Memory B cell (primary cell): ENCODE results near the gene CDC42BPA.
"Not testable (repeated sequence)": the region's sequence is repeated elsewhere in the genome, so short reads cannot be mapped to it uniquely, and the experiment has no call there.

Experiments used
- ATAC-seq: fragments of 150-1000 bp; cut with Tn5 transposase; 2 replicates; pipeline ENCODE4 v1.10.0; 2021; ENCODE audit warnings: low read depth, mild to moderate bottlenecking, moderate library complexity
- DNase-seq, 2 donors: peaks; one replicate each; pipeline ENCODE4 v3.0.0; 2022; ENCODE audit warnings: low spot score in 2 of 2
- H3K27ac Mint-ChIP-seq: one replicate; pipeline ENCODE4 v1.8.0; 2022; ENCODE audit warnings: mild to moderate bottlenecking, moderate library complexity, mixed read lengths
- H3K27me3 Mint-ChIP-seq: one replicate; pipeline ENCODE4 v1.8.0; 2022; ENCODE audit warnings: mixed read lengths
- H3K36me3 Mint-ChIP-seq: one replicate; pipeline ENCODE4 v1.8.0; 2022; ENCODE audit warnings: mild to moderate bottlenecking, mixed read lengths
- H3K4me1 Mint-ChIP-seq: one replicate; pipeline ENCODE4 v1.8.0; 2022; ENCODE audit warnings: mixed read lengths
- H3K4me3 Mint-ChIP-seq: one replicate; pipeline ENCODE4 v1.8.0; 2022; ENCODE audit warnings: mild to moderate bottlenecking, moderate library complexity, mixed read lengths
- H3K9me3 Mint-ChIP-seq: one replicate; pipeline ENCODE4 v1.8.0; 2022; ENCODE audit warnings: mixed read lengths

Gene CDC42BPA

DNA sequence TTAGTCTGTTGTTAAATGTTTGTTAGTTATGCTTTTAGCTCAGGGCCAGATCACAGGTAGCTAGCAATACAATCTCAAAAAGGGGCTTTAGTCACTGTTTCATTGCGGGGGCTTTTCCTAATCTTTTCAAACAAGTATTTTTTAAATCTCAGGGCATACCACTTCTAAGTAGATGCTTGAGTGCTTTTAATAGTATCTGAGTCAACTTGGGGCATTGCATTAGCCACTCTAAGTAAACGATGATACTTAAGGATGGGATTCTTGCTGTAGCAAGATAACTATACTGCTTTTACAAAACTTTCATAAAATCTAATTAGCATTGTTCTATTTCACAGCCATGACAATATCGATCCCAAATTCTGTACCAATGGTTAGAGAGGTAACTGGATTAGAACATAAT, 11.6 kb downstream of the CDC42BPA start:
- ATAC-seq (no peak), DNase-seq (no peak)
- no peaks in the 10 kb centered on the region for H3K4me1 Mint-ChIP-seq
- no peaks in the 10 kb centered on the region for H3K9me3 Mint-ChIP-seq
- no peak overlapping the region for H3K27ac Mint-ChIP-seq
- H3K27me3 Mint-ChIP-seq: peaks cover 9% of the 10 kb centered on the region
- H3K4me3 Mint-ChIP-seq: no peak overlapping the region
- H3K36me3 Mint-ChIP-seq: no peaks in the 10 kb centered on the region

DNA sequence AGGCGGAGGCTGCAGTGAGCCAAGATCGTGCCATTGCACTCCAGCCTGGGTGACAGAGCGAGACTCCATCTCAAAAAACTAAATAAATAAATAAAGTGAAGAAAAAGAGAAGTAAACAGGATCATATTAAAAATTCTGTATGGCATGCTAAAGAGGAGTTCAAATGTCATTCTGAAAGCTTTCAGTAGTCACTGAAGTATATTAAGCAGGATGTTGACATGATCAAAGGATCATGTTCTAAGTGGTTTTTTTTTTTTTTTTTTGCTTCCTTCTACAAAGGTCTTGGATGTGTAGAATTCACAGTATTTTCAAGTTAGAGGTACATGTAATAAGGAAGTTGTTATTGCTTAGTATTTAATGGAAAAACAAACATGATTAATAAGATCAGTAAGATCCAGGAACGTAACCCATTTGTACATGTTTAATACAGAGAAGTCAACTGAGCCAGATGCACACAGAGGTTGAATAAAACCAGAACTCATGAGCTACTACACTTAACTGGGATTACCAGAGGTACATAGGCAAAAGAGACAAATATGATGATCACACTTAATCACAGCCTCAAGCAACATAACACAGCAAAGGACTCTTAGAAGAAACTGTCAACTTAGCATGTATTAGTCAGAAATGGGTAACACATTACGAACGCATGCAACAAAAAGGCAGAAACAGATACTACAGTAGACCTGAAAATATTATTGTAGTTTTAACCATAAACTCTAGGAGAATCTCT, 12.2 kb downstream of the CDC42BPA start:
- Mint-ChIP-seq H3K4me1 (no peaks in the 10 kb centered on the region), H3K27me3 (peaks cover 8% of the 10 kb centered on the region), H3K4me3 (no peak overlapping the region), H3K27ac (no peak overlapping the region), H3K9me3 (no peaks in the 10 kb centered on the region), H3K36me3 (no peaks in the 10 kb centered on the region)
- ATAC-seq: no peak
- DNase-seq: no peak

- Mint-ChIP-seq H3K27ac (no peak overlapping the region), H3K4me3 (no peak overlapping the region), H3K27me3 (peaks cover 4% of the 10 kb centered on the region), H3K36me3 (no peaks in the 10 kb centered on the region), H3K9me3 (no peaks in the 10 kb centered on the region), H3K4me1 (no peaks in the 10 kb centered on the region)
- ATAC-seq (no peak), DNase-seq (no peak)
These were observed 13.6 kb downstream of the CDC42BPA start for GRCh38 chr1:227304665-227305064.

DNA sequence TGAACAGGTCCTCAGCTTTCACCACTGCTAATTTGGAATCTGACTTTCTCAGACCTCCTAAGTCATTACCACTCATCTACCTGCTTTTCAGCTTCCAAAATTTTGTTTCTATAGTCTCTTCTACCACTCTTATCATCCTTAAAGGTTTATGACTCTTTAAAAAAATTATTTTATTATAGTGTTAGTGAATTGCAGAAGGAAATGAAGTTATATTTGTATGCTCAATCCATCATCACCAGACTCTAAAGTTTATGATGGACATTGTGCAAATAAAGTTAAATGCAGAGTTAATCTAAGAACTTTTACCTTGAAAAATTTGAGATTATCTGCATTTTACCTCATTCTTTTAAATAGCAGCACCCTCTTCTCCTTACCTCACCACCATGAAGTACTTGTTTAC, 14.6 kb downstream of the CDC42BPA start:
- H3K27me3 Mint-ChIP-seq: peaks cover 4% of the 10 kb centered on the region

GRCh38 chr1:227300682-227301081, 17.6 kb downstream of the CDC42BPA start:
- Mint-ChIP-seq H3K27me3 (peaks cover 1% of the 10 kb centered on the region), H3K4me1 (no peaks in the 10 kb centered on the region), H3K9me3 (no peaks in the 10 kb centered on the region), H3K27ac (no peak overlapping the region), H3K36me3 (no peaks in the 10 kb centered on the region), H3K4me3 (no peak overlapping the region)
- no peak for ATAC-seq
- no peak for DNase-seq

More for the DNA sequence above, 14.6 kb downstream of the CDC42BPA start:
- no peak for ATAC-seq
- no peak for DNase-seq
- no peaks in the 10 kb centered on the region for H3K36me3 Mint-ChIP-seq
- H3K4me1 Mint-ChIP-seq: no peaks in the 10 kb centered on the region
- H3K4me3 Mint-ChIP-seq: no peak overlapping the region
- H3K27ac Mint-ChIP-seq: no peak overlapping the region
- no peaks in the 10 kb centered on the region for H3K9me3 Mint-ChIP-seq

DNA sequence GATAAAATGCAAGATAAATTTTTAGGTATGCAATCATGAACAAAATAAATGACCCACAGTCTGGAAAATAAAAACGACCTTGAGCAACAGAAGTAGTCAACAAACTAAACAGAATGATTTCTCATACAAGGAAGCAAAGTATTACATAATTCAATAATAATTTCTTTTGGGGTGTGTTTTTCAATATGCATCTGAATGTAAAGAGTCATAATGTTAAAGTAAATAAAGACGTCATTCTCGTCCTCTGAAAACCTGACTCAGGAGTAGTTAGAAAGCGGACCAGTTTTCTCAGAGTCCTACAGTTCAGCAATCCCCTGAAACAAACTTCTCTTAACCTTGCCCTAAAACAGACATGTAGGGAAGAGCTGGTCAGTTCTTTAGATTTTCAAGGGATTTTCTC, 18.6 kb downstream of the CDC42BPA start:
- Mint-ChIP-seq H3K27me3 (no peaks in the 10 kb centered on the region), H3K36me3 (no peaks in the 10 kb centered on the region), H3K9me3 (no peaks in the 10 kb centered on the region), H3K27ac (no peak overlapping the region), H3K4me1 (no peaks in the 10 kb centered on the region), H3K4me3 (no peak overlapping the region)
- ATAC-seq: no peak
- no peak for DNase-seq

DNA sequence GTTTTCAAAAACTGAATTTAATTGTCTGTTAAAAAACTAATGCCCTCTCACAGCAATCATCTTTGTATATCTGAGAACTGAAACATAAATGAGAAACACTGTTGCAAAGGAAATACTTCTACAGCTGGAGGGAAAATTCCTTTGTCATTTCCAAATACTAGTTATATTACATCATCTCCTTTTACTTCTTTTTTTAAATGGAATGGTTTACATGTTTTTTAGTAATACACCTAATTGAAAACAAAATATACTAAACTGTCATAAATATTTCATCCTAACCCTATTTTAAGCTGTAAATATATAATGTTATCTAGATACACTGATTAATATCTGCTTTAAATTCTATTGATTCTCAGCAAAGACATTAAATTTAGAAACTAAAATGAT, 19.1 kb downstream of the CDC42BPA start:
- Mint-ChIP-seq H3K4me1 (no peaks in the 10 kb centered on the region), H3K36me3 (no peaks in the 10 kb centered on the region), H3K9me3 (no peaks in the 10 kb centered on the region), H3K27ac (no peak overlapping the region), H3K4me3 (no peak overlapping the region), H3K27me3 (no peaks in the 10 kb centered on the region)
- DNase-seq (no peak), ATAC-seq (no peak)

GRCh38 chr1:227298512-227299240, 19.6 kb downstream of the CDC42BPA start:
- H3K36me3 Mint-ChIP-seq: no peaks in the 10 kb centered on the region
- H3K27me3 Mint-ChIP-seq: no peaks in the 10 kb centered on the region
- DNase-seq: no peak
- H3K4me1 Mint-ChIP-seq: no peaks in the 10 kb centered on the region
- no peak overlapping the region for H3K4me3 Mint-ChIP-seq
- no peak for ATAC-seq
- H3K9me3 Mint-ChIP-seq: no peaks in the 10 kb centered on the region
- H3K27ac Mint-ChIP-seq: no peak overlapping the region

- Mint-ChIP-seq H3K36me3 (no peaks in the 10 kb centered on the region), H3K4me1 (no peaks in the 10 kb centered on the region), H3K27ac (no peak overlapping the region), H3K27me3 (no peaks in the 10 kb centered on the region), H3K9me3 (no peaks in the 10 kb centered on the region), H3K4me3 (no peak overlapping the region)
- no peak for DNase-seq
- ATAC-seq: no peak
These were observed 21.1 kb downstream of the CDC42BPA start for GRCh38 chr1:227297073-227297793.

- no peaks in the 10 kb centered on the region for H3K4me1 Mint-ChIP-seq
- ATAC-seq: no peak
- no peaks in the 10 kb centered on the region for H3K9me3 Mint-ChIP-seq
- DNase-seq: no peak
- no peak overlapping the region for H3K27ac Mint-ChIP-seq
- no peaks in the 10 kb centered on the region for H3K27me3 Mint-ChIP-seq
- H3K36me3 Mint-ChIP-seq: no peaks in the 10 kb centered on the region
- H3K4me3 Mint-ChIP-seq: no peak overlapping the region
These were observed 22.7 kb downstream of the CDC42BPA start for GRCh38 chr1:227295609-227296008.

DNA sequence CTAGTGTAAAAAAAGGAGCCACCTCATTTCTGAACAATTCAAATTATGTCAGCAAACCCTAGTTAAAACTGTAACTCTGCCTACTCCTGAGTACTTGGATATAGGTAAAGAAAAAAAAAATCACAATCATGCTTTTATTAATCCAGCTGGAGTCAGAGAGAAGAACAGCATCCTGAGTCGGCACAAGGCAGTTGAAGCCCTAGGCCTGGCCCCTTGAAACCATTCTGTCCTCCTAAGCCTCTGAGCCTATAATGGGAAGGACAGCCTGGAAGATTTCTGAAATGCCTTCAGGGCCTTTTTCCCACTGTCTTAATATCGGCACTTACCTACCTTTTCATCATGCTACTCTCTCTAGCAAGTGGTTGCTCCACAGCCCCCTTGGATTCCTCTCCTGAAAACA, 32.5 kb downstream of the CDC42BPA start:
- Mint-ChIP-seq H3K4me3 (no peak overlapping the region), H3K36me3 (peaks cover 2% of the 10 kb centered on the region), H3K27ac (no peak overlapping the region), H3K9me3 (peaks cover 10% of the 10 kb centered on the region), H3K4me1 (no peaks in the 10 kb centered on the region), H3K27me3 (peaks cover 5% of the 10 kb centered on the region)
- no peak for ATAC-seq
- DNase-seq: no peak

GRCh38 chr1:227281371-227281770, 36.9 kb downstream of the CDC42BPA start:
- H3K36me3 Mint-ChIP-seq: peaks cover 2% of the 10 kb centered on the region
- H3K4me1 Mint-ChIP-seq: no peaks in the 10 kb centered on the region
- H3K4me3 Mint-ChIP-seq: no peak overlapping the region
- DNase-seq (no peak), ATAC-seq (no peak)
- H3K27ac Mint-ChIP-seq: no peak overlapping the region
- peaks cover 8% of the 10 kb centered on the region for H3K9me3 Mint-ChIP-seq
- H3K27me3 Mint-ChIP-seq: no peaks in the 10 kb centered on the region

GRCh38 chr1:227280836-227281235, 37.5 kb downstream of the CDC42BPA start:
- Mint-ChIP-seq H3K27me3 (no peaks in the 10 kb centered on the region), H3K4me1 (no peaks in the 10 kb centered on the region), H3K9me3 (peaks cover 5% of the 10 kb centered on the region), H3K36me3 (no peaks in the 10 kb centered on the region), H3K4me3 (no peak overlapping the region), H3K27ac (no peak overlapping the region)
- DNase-seq: no peak
- ATAC-seq: no peak

DNA sequence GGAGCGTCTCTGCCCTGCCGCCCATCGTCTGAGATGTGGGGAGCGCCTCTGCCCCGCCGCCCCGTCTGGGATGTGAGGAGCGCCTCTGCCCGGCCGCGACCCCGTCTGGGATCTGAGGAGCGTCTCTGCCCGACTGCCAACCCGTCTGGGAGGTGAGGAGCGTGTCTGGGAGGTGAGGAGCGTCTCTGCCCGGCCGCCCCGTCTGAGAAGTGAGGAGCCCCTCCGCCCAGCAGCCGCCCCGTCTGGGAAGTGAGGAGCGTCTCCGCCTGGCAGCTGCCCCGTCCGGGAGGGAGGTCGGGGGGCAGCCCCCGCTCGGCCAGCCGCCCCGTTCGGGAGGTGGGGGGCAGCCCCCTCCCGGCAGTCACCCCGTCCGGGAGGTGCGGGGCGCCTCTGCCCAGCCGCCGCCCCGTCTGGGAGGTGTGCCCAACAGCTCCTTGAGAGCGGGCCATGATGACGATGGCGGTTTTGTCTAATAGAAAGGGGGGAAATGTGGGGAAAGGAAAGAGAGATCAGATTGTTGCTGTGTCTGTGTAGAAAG, 42.1 kb downstream of the CDC42BPA start:
- H3K27me3 Mint-ChIP-seq, H3K4me1 Mint-ChIP-seq, H3K27ac Mint-ChIP-seq, H3K4me3 Mint-ChIP-seq, ATAC-seq, H3K9me3 Mint-ChIP-seq, H3K36me3 Mint-ChIP-seq, DNase-seq: not testable (repeated sequence)
